Caco-2 (cell line): ENCODE data around the gene OAS3. TPM values are rescaled to one million over a fixed set of nuclear protein-coding genes. Genes with fewer than 3 reads are reported as not detected.

Source experiments
- BruUV-seq: library from RNA; stranded (reverse); fragments of 400-500 nt; replicated peaks from 2 replicates; lab custom pipeline; 2021; lab: Mats Ljungman, UMichigan
- CTCF ChIA-PET: fragments of 300-600 bp; sonication (Branson Sonifier 250); formaldehyde crosslinking; loops from one replicate; lab custom pipeline; 2022; ENCODE audit warnings: antibody characterized with exemption; lab: Charles Lee
- POLR2A ChIA-PET: fragments of 300-600 bp; sonication (Branson Sonifier 250); formaldehyde crosslinking; loops from one replicate; lab custom pipeline; 2022; ENCODE audit warnings: antibody characterized with exemption; lab: Charles Lee
- DNase-seq, 2 experiments: peaks; one replicate each; pipeline versions ENCODE4 v3.0.0 to v3.0.0-alpha.2; 2020 to 2022
- H3K27me3 ChIP-seq: replicated peaks from 2 replicates; pipeline ENCODE4 v1.6.0; 2011; ENCODE audit warnings: low read length; ENCODE audit not compliant: control insufficient read depth, insufficient read depth
- H3K36me3 ChIP-seq: 2 replicates; pipeline ENCODE4 v1.5.1; 2011; ENCODE audit warnings: low read length; ENCODE audit not compliant: control insufficient read depth, insufficient read depth
- H3K4me1 ChIP-seq: fragments of 250-450 bp; sonication (Bioruptor Pico); 2 replicates; pipeline ENCODE4 v1.5.1; 2020; ENCODE audit warnings: mild to moderate bottlenecking
- H3K4me3 ChIP-seq: 2 replicates; pipeline ENCODE4 v1.5.1; 2011; ENCODE audit warnings: low read depth, mild to moderate bottlenecking, control low read depth, low read length
- H3K9me3 ChIP-seq: fragments of 250-450 bp; sonication (Bioruptor Pico); 2 replicates; pipeline ENCODE4 v1.5.1; 2020; ENCODE audit warnings: mild to moderate bottlenecking, moderate library complexity
- H3K27ac Mint-ChIP-seq: one replicate; pipeline ENCODE4 v1.8.0; 2022; ENCODE audit warnings: mixed read lengths; ENCODE audit not compliant: unreplicated experiment
- H3K27me3 Mint-ChIP-seq: one replicate; pipeline ENCODE4 v1.8.0; 2022; ENCODE audit warnings: mixed read lengths; ENCODE audit not compliant: insufficient read depth, unreplicated experiment
- H3K36me3 Mint-ChIP-seq: one replicate; pipeline ENCODE4 v1.8.0; 2022; ENCODE audit warnings: mild to moderate bottlenecking, mixed read lengths; ENCODE audit not compliant: insufficient read depth, unreplicated experiment
- H3K4me1 Mint-ChIP-seq: one replicate; pipeline ENCODE4 v1.8.0; 2022; ENCODE audit warnings: low read depth, mixed read lengths; ENCODE audit not compliant: unreplicated experiment
- H3K4me3 Mint-ChIP-seq: one replicate; pipeline ENCODE4 v1.8.0; 2022; ENCODE audit warnings: mild to moderate bottlenecking, moderate library complexity, mixed read lengths; ENCODE audit not compliant: unreplicated experiment
- H3K9me3 Mint-ChIP-seq: one replicate; pipeline ENCODE4 v1.8.0; 2022; ENCODE audit warnings: mixed read lengths; ENCODE audit not compliant: unreplicated experiment
- intact Hi-C: fragments of 100-400 bp; cut with micrococcal nuclease; formaldehyde crosslinking; loops from one replicate; pipeline ENCODE4 v1.10.0; 2022; ENCODE audit not compliant: unreplicated experiment
- total RNA-seq: library from RNA; stranded (reverse); gene quantifications from 2 replicates; pipeline ENCODE4 v1.2.3, GENCODE V29; 2022
- TF ChIP-seq, protein P1 (sequence below), 2 experiments: fragments of 200-600 bp in 1 of 2; IDR thresholded peaks; 1 replicate in 1 of 2; 2 replicates in 1 of 2; pipeline versions ENCODE4 v1.5.1 to v1.8.0; 2011 to 2022; ENCODE audit warnings: antibody characterized with exemption in 1 of 2, control low read depth in 1 of 2, inconsistent platforms in 1 of 2, low read depth in 1 of 2, low read length in 1 of 2, mild to moderate bottlenecking in 1 of 2, moderate library complexity in 1 of 2; ENCODE audit not compliant: insufficient read depth in 1 of 2, severe bottlenecking in 1 of 2, unreplicated experiment in 1 of 2

The OAS3 gene
- total RNA-seq, 1 experiment from 2014 or later, result 22.1 TPM

DNA sequence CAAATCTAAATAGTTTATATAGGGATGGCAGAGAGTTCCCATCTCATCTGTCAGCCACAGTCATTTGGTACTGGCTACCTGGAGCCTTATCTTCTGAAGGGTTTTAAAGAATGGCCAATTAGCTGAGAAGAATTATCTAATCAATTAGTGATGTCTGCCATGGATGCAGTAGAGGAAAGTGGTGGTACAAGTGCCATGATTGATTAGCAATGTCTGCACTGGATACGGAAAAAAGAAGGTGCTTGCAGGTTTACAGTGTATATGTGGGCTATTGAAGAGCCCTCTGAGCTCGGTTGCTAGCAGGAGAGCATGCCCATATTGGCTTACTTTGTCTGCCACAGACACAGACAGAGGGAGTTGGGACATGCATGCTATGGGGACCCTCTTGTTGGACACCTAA is 32.1 kb downstream of the OAS3 start:
- H3K27me3 Mint-ChIP-seq, result peaks cover 5% of the 10 kb centered on the region
- TF ChIP-seq, protein P1, sequence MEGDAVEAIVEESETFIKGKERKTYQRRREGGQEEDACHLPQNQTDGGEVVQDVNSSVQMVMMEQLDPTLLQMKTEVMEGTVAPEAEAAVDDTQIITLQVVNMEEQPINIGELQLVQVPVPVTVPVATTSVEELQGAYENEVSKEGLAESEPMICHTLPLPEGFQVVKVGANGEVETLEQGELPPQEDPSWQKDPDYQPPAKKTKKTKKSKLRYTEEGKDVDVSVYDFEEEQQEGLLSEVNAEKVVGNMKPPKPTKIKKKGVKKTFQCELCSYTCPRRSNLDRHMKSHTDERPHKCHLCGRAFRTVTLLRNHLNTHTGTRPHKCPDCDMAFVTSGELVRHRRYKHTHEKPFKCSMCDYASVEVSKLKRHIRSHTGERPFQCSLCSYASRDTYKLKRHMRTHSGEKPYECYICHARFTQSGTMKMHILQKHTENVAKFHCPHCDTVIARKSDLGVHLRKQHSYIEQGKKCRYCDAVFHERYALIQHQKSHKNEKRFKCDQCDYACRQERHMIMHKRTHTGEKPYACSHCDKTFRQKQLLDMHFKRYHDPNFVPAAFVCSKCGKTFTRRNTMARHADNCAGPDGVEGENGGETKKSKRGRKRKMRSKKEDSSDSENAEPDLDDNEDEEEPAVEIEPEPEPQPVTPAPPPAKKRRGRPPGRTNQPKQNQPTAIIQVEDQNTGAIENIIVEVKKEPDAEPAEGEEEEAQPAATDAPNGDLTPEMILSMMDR (IDR thresholded peaks at IDR 0.05; ENCODE audit: insufficient read depth in 1 of 2, low read depth in 1 of 2, low read length in 1 of 2, severe bottlenecking in 1 of 2, unreplicated experiment in 1 of 2), result no peak
- intact Hi-C loops, result no loop called here
- DNase-seq, result no peak
- H3K9me3 Mint-ChIP-seq, result no peaks in the 10 kb centered on the region
- H3K4me3 Mint-ChIP-seq, result no peak overlapping the region
- no TSS peak for BruUV-seq
- H3K4me1 Mint-ChIP-seq, result no peaks in the 10 kb centered on the region
- H3K36me3 Mint-ChIP-seq, result no peaks in the 10 kb centered on the region
- H3K36me3 ChIP-seq, result no peaks in the 10 kb centered on the region
- CTCF ChIA-PET, result no interaction called here
- H3K27me3 ChIP-seq, result no peaks in the 10 kb centered on the region
- H3K4me3 ChIP-seq, result no peak overlapping the region
- POLR2A ChIA-PET, result no interaction called here
- no peaks in the 10 kb centered on the region for H3K4me1 ChIP-seq
- no peaks in the 10 kb centered on the region for H3K9me3 ChIP-seq
- H3K27ac Mint-ChIP-seq, result no peak overlapping the region

DNA sequence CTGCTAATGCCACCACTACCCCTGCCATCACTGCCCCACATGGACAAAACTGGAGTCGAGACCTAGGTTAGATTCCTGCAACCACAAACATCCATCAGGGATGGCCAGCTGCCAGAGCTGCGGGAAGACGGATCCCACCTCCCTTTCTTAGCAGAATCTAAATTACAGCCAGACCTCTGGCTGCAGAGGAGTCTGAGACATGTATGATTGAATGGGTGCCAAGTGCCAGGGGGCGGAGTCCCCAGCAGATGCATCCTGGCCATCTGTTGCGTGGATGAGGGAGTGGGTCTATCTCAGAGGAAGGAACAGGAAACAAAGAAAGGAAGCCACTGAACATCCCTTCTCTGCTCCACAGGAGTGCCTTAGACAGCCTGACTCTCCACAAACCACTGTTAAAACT is 33.0 kb downstream of the OAS3 start:
- no peak for DNase-seq

DNA sequence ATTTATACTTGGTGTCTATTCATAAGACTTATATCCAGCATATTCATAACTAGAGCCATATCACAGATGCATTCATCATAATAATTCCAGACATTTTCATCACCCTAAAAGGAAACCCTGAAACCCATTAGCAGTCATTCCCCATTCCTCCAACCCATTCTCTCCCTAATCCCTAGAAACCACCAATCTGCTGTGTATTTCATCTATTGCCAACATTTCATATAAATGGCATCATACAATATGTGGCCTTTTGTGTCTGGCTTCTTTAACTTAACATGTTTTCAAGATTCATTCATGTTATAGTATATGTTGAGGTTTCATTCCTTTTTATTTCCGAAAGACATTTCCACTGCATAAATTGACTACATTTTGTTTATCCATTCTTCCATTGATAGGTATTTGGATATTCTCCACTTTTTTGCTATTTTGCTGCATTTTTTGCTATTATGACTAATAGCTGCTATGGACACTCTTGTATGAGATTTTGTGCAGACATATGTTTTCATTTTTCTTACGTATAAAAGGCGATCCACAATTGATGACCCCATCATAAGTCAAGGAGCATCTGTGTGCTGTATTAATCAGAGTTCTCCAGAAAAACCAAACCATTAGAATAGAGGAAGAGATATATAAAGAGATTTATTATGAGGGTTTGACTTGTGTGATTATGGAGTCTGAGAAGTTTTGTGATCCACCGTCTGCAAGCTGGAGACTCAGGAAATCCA is 34.9 kb downstream of the OAS3 start:
- ChIA-PET CTCF (no interaction called here), POLR2A (no interaction called here)
- BruUV-seq, result no TSS peak

More for the DNA sequence above, 33.0 kb downstream of the OAS3 start:
- TF ChIP-seq, protein P1 (IDR thresholded peaks at IDR 0.05; ENCODE audit: insufficient read depth in 1 of 2, low read depth in 1 of 2, low read length in 1 of 2, severe bottlenecking in 1 of 2, unreplicated experiment in 1 of 2), result no peak
- H3K9me3 ChIP-seq, result no peaks in the 10 kb centered on the region
- H3K4me1 ChIP-seq, result no peaks in the 10 kb centered on the region
- H3K4me3 Mint-ChIP-seq, result no peak overlapping the region
- H3K36me3 Mint-ChIP-seq, result no peaks in the 10 kb centered on the region
- no peaks in the 10 kb centered on the region for H3K4me1 Mint-ChIP-seq
- H3K9me3 Mint-ChIP-seq, result no peaks in the 10 kb centered on the region
- CTCF ChIA-PET, result no interaction called here
- H3K36me3 ChIP-seq, result no peaks in the 10 kb centered on the region
- intact Hi-C loops, result no loop called here
- POLR2A ChIA-PET, result no interaction called here
- H3K4me3 ChIP-seq, result no peak overlapping the region
- H3K27me3 Mint-ChIP-seq, result peaks cover 5% of the 10 kb centered on the region
- no peak overlapping the region for H3K27ac Mint-ChIP-seq
- H3K27me3 ChIP-seq, result no peaks in the 10 kb centered on the region
- no TSS peak for BruUV-seq

More for the DNA sequence above, 34.9 kb downstream of the OAS3 start:
- Histone ChIP-seq H3K4me1 (no peaks in the 10 kb centered on the region), H3K27me3 (no peaks in the 10 kb centered on the region), H3K9me3 (no peaks in the 10 kb centered on the region), H3K36me3 (no peaks in the 10 kb centered on the region), H3K4me3 (no peak overlapping the region)
- Mint-ChIP-seq H3K4me1 (no peaks in the 10 kb centered on the region), H3K27me3 (peaks cover 5% of the 10 kb centered on the region), H3K4me3 (no peak overlapping the region), H3K27ac (no peak overlapping the region), H3K36me3 (no peaks in the 10 kb centered on the region), H3K9me3 (no peaks in the 10 kb centered on the region)
- DNase-seq, result no peak
- TF ChIP-seq, protein P1 (IDR thresholded peaks at IDR 0.05; ENCODE audit: insufficient read depth in 1 of 2, low read depth in 1 of 2, low read length in 1 of 2, severe bottlenecking in 1 of 2, unreplicated experiment in 1 of 2), result no peak
- intact Hi-C loops, result no loop called here
